K562 (cell line): ENCODE measurements around the gene BSCL2. TPM values are rescaled to one million over a fixed set of nuclear protein-coding genes. Genes with fewer than 3 reads are reported as not detected.
A peak's percentile ranks its signal among the peaks of the same experiment; 100 is the strongest.

Experiments used
- E2F3 ChIP-seq: fragments of 250-450 bp; sonication (Bioruptor Pico); IDR thresholded peaks from 2 replicates; pipeline ENCODE4 v1.4.0; 2020; ENCODE audit warnings: mild to moderate bottlenecking
- ESRRA ChIP-seq: fragments of 450-650 bp; IDR thresholded peaks from 2 replicates; pipeline ENCODE4 v1.6.1; 2014; ENCODE audit warnings: low read depth, mild to moderate bottlenecking, moderate library complexity, borderline replicate concordance
- HIVEP1 ChIP-seq: fragments of 250-450 bp; sonication (Bioruptor Pico); IDR thresholded peaks from 2 replicates; pipeline ENCODE4 v1.4.0; 2020; ENCODE audit warnings: mild to moderate bottlenecking
- KAT2B ChIP-seq: IDR thresholded peaks from one replicate; pipeline ENCODE4 v1.6.1; 2012; ENCODE audit warnings: low read depth, mild to moderate bottlenecking, control low read depth, inconsistent platforms, low read length, moderate library complexity
- KDM5B ChIP-seq: fragments of 200-600 bp; sonication (generic); IDR thresholded peaks from 2 replicates; pipeline ENCODE4 v1.6.1; 2012; ENCODE audit warnings: low read depth, mild to moderate bottlenecking, moderate library complexity, low read length, control low read depth, inconsistent platforms; ENCODE audit not compliant: insufficient replicate concordance
- LARP7 ChIP-seq: fragments of 450-650 bp; IDR thresholded peaks from 2 replicates; pipeline ENCODE4 v1.6.1; 2016
- MEIS2 ChIP-seq: fragments of 450-650 bp; IDR thresholded peaks from 2 replicates; pipeline ENCODE4 v1.6.1; 2014; ENCODE audit warnings: mild to moderate bottlenecking; ENCODE audit not compliant: partially characterized antibody
- MTA3 ChIP-seq: fragments of 450-650 bp; formaldehyde crosslinking; IDR thresholded peaks from 2 replicates; pipeline ENCODE4 v1.6.1; 2017; ENCODE audit warnings: mild to moderate bottlenecking, borderline replicate concordance
- NR3C1 ChIP-seq: sonication (generic); formaldehyde crosslinking; IDR thresholded peaks from 2 replicates; pipeline ENCODE4 v1.8.1; 2022; ENCODE audit warnings: missing genetic modification reagents
- NUFIP1 ChIP-seq: fragments of 450-650 bp; IDR thresholded peaks from 2 replicates; pipeline ENCODE4 v1.6.1; 2018; ENCODE audit not compliant: partially characterized antibody
- PCBP1 ChIP-seq: fragments of 200-400 bp; formaldehyde crosslinking; IDR thresholded peaks from 2 replicates; pipeline ENCODE4 v1.6.1; 2018; ENCODE audit warnings: mild to moderate bottlenecking, low read depth, low read length; ENCODE audit not compliant: poor library complexity, severe bottlenecking
- RAD51 ChIP-seq: fragments of 450-650 bp; IDR thresholded peaks from 2 replicates; pipeline ENCODE4 v1.7.1; 2016; ENCODE audit warnings: low read depth, mild to moderate bottlenecking, borderline replicate concordance
- SLC30A9 ChIP-seq: fragments of 250-450 bp; sonication (Bioruptor Pico); IDR thresholded peaks from 2 replicates; pipeline ENCODE4 v1.8.0; 2022; ENCODE audit warnings: mild to moderate bottlenecking, moderate library complexity
- SMAD1 ChIP-seq: fragments of 150-350 bp; IDR thresholded peaks from 2 replicates; pipeline ENCODE4 v1.6.1; 2014; ENCODE audit warnings: low read length, low read depth; ENCODE audit not compliant: partially characterized antibody
- SP1 ChIP-seq: sonication (generic); formaldehyde crosslinking; IDR thresholded peaks from 2 replicates; pipeline ENCODE4 v1.8.1; 2022; ENCODE audit warnings: mild to moderate bottlenecking, missing genetic modification reagents
- ZNF507 ChIP-seq: conservative IDR thresholded peaks from 2 replicates; pipeline ENCODE4 v1.6.1; 2017; ENCODE audit warnings: missing genetic modification characterization, missing compliant biosample characterization
- ZNF695 ChIP-seq: fragments of 450-650 bp; formaldehyde crosslinking; IDR thresholded peaks from 2 replicates; pipeline ENCODE4 v1.4.0; 2020; ENCODE audit warnings: mild to moderate bottlenecking, moderate library complexity
- polyA plus RNA-seq, 8 experiments: library from polyadenylated mRNA; depleted of rRNA in 4 of 8; stranded (reverse) in 5 of 8; unstranded in 3 of 8; fragments of >200 nt; fragmentation: Nextera tagmentation in 2 of 8; fragmentation: Illumina TruSeq in 1 of 8; extraction: Ambion mirVana in 2 of 8; extraction: Trizol in 1 of 8; gene quantifications; 2 replicates each; pipeline versions ENCODE4 v1.2.1 to v1.2.3, GENCODE V29; 2011 to 2014; ENCODE audit warnings: inconsistent platforms in 1 of 8, missing spikeins in 1 of 8
- total RNA-seq, 7 experiments: library from RNA; depleted of rRNA in 6 of 7; stranded (reverse); fragments of >200 nt in 6 of 7; fragmentation: Illumina TruSeq in 2 of 7; extraction: Trizol in 2 of 7; gene quantifications; 2 replicates each; pipeline versions ENCODE4 v1.2.1 to v1.2.3, GENCODE V29; 2011 to 2021; ENCODE audit warnings: low replicate concordance in 1 of 7
- TF ChIP-seq, protein P1 (sequence below): fragments of 450-650 bp; IDR thresholded peaks from one replicate; pipeline ENCODE4 v1.6.1; 2018; ENCODE audit warnings: mild to moderate bottlenecking, moderate library complexity; ENCODE audit not compliant: partially characterized antibody
- TF ChIP-seq, protein P2 (sequence below): fragments of 250-450 bp; sonication (Bioruptor Pico); IDR thresholded peaks from 2 replicates; pipeline ENCODE4 v1.5.0; 2021
- TF ChIP-seq, protein P3 (sequence below): sonication (generic); IDR thresholded peaks from 2 replicates; pipeline ENCODE4 v1.6.1; 2016
- TF ChIP-seq, protein P4 (sequence below): conservative IDR thresholded peaks from 2 replicates; pipeline ENCODE4 v1.6.1; 2011; ENCODE audit warnings: low read depth, mild to moderate bottlenecking, low read length; ENCODE audit not compliant: control insufficient read depth
- TF ChIP-seq, protein P5 (sequence below): fragments of 450-650 bp; IDR thresholded peaks from 2 replicates; pipeline ENCODE4 v1.6.1; 2016
- TF ChIP-seq, protein P6 (sequence below): fragments of 250-450 bp; sonication (Bioruptor Pico); IDR thresholded peaks from 2 replicates; pipeline ENCODE4 v1.8.0; 2021; ENCODE audit warnings: moderate library complexity, mild to moderate bottlenecking, inconsistent platforms

The BSCL2 gene
- total and polyA plus RNA-seq, 9 of the 15 experiments (the other 6 are each of a cell fraction or from before 2014, with no cell fraction given), result 18.9 to 51.7 (median 35.2) TPM

DNA sequence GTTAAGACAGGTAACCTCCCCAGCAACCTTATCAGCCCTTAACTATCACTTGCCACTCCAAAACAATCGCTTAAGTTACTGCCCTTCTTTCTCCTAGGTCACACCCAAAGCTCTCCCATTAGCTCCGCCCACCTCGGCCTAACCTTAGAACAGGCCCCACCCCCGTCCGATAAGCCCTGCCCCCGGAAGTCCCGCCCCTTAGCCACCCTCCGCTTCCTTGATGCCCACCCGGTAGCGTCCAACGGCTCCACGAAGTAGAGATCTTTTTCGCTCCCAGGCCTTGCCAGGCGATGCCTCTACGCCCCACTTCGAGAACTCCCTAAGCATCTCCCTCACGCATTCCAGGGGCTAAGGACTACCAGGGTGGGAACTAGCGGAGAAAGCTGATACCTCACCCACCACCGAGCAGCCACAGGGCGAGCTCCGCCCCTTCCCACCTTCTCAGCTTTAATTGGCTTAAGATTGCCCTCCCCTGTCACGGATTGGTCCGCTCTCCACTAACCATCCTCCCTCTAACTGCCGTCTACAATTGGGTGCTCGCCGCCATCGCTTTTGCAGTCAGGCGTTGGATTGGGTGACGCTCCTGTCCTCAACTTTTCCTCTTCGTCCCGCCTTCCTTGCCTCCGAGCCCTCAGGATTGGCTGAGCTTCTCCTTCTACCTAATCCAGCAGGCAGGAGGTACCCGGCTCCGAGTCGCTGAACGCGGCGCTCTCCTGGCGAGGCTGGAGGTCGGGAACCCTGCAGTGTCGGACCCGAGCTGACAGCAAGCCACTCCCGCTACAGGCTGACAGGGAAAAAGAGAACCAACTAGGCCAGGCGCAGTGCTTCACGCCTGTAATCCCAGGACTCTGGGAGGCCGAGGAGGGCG, 46.7 kb upstream of the BSCL2 start, which contains the start of gene ZBTB3 (continued):
- TF ChIP-seq NUFIP1 (no peak), HIVEP1 (no peak), KDM5B (peak; percentile 88), MEIS2 (peak; percentile 19), LARP7 (no peak), ESRRA (no peak), E2F3 (no peak), ZNF507 (tag) (no peak), NR3C1 (CRISPR knock-in tag) (no peak), SLC30A9 (no peak), SMAD1 (no peak), RAD51 (no peak), PCBP1 (no peak), MTA3 (peak; percentile 82; the same call in 1 of the 2 replicates), SP1 (CRISPR knock-in tag) (peak; percentile 99), KAT2B (no peak), ZNF695 (no peak)
- TF ChIP-seq, protein P1, sequence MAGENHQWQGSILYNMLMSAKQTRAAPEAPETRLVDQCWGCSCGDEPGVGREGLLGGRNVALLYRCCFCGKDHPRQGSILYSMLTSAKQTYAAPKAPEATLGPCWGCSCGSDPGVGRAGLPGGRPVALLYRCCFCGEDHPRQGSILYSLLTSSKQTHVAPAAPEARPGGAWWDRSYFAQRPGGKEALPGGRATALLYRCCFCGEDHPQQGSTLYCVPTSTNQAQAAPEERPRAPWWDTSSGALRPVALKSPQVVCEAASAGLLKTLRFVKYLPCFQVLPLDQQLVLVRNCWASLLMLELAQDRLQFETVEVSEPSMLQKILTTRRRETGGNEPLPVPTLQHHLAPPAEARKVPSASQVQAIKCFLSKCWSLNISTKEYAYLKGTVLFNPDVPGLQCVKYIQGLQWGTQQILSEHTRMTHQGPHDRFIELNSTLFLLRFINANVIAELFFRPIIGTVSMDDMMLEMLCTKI, result no peak
- TF ChIP-seq, protein P2, sequence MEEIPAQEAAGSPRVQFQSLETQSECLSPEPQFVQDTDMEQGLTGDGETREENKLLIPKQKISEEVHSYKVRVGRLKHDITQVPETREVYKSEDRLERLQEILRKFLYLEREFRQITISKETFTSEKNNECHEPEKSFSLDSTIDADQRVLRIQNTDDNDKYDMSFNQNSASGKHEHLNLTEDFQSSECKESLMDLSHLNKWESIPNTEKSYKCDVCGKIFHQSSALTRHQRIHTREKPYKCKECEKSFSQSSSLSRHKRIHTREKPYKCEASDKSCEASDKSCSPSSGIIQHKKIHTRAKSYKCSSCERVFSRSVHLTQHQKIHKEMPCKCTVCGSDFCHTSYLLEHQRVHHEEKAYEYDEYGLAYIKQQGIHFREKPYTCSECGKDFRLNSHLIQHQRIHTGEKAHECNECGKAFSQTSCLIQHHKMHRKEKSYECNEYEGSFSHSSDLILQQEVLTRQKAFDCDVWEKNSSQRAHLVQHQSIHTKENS (CRISPR knock-in tag), result no peak
- TF ChIP-seq, protein P3, sequence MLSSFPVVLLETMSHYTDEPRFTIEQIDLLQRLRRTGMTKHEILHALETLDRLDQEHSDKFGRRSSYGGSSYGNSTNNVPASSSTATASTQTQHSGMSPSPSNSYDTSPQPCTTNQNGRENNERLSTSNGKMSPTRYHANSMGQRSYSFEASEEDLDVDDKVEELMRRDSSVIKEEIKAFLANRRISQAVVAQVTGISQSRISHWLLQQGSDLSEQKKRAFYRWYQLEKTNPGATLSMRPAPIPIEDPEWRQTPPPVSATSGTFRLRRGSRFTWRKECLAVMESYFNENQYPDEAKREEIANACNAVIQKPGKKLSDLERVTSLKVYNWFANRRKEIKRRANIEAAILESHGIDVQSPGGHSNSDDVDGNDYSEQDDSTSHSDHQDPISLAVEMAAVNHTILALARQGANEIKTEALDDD, result peak; percentile 80
- TF ChIP-seq, protein P4, sequence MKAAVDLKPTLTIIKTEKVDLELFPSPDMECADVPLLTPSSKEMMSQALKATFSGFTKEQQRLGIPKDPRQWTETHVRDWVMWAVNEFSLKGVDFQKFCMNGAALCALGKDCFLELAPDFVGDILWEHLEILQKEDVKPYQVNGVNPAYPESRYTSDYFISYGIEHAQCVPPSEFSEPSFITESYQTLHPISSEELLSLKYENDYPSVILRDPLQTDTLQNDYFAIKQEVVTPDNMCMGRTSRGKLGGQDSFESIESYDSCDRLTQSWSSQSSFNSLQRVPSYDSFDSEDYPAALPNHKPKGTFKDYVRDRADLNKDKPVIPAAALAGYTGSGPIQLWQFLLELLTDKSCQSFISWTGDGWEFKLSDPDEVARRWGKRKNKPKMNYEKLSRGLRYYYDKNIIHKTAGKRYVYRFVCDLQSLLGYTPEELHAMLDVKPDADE, result 0 out of 2 replicates have a peak, but pooled peaks have one; percentile 22
- TF ChIP-seq, protein P5, sequence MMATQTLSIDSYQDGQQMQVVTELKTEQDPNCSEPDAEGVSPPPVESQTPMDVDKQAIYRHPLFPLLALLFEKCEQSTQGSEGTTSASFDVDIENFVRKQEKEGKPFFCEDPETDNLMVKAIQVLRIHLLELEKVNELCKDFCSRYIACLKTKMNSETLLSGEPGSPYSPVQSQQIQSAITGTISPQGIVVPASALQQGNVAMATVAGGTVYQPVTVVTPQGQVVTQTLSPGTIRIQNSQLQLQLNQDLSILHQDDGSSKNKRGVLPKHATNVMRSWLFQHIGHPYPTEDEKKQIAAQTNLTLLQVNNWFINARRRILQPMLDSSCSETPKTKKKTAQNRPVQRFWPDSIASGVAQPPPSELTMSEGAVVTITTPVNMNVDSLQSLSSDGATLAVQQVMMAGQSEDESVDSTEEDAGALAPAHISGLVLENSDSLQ, result peak; percentile 99
- TF ChIP-seq, protein P6, sequence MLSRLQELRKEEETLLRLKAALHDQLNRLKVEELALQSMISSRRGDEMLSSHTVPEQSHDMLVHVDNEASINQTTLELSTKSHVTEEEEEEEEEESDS, result no peak
